HG03558 (cell line): ENCODE results near the gene PGS1.

Source experiments
- ATAC-seq: cut with Tn5 transposase; IDR thresholded peaks from one replicate; pipeline ENCODE4 v1.9.1; 2021; ENCODE audit warnings: moderate number of reproducible peaks; ENCODE audit not compliant: unreplicated experiment; ENCODE audit errors: extremely low read depth

Gene PGS1

DNA sequence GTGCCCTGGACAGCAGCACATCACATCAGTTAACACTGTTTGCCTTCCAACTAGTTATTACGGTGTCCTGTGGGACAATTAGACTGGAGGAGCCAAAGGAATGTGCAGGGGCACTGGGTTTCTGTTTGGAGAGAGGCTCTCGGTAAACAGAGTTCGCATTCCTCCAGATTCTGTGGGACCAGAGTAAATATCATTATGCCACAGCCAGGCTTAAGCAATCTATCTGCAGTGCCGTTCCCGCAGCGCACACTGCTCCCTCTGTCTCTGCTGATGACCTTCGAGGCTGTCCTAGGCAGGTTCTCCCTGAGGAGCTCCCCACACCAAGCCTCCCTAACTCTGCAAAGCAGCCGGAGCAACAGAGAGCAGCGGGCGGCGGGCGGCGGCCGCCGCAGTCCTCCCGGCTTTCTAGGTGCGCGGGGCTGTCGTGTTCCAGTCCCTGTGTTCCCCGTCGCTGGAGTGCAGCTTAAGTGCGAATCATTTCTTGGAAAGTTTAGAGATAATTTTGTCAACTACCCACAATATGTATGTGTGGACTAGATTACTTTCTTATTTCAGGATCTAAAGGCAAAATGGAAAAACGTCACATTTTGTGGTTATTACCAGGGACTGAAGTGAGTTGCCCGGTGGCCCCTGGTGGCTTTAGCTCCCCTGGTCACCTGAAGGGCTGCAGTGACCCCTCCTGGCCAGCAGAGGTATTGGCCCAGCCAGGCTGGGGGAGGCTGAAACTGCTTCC lies 43.3 kb downstream of the PGS1 start:
- ATAC-seq: no peak

DNA sequence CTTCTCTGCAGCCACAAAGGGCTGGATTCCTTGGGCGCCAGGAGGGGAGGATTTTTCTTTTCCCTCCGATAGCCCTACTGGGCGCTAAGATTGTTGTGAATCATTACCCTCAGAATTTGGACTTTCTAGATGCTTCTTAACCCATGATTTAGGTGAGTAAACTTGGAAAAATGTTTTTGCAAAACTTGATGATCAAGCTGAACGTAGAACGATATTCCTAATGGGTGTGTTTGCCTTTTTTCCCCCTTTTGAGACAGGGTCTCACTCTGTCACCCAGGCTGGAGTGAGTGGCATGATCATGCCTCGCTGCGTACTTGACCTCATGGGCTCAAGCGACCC lies 43.8 kb downstream of the PGS1 start:
- ATAC-seq: no peak

DNA sequence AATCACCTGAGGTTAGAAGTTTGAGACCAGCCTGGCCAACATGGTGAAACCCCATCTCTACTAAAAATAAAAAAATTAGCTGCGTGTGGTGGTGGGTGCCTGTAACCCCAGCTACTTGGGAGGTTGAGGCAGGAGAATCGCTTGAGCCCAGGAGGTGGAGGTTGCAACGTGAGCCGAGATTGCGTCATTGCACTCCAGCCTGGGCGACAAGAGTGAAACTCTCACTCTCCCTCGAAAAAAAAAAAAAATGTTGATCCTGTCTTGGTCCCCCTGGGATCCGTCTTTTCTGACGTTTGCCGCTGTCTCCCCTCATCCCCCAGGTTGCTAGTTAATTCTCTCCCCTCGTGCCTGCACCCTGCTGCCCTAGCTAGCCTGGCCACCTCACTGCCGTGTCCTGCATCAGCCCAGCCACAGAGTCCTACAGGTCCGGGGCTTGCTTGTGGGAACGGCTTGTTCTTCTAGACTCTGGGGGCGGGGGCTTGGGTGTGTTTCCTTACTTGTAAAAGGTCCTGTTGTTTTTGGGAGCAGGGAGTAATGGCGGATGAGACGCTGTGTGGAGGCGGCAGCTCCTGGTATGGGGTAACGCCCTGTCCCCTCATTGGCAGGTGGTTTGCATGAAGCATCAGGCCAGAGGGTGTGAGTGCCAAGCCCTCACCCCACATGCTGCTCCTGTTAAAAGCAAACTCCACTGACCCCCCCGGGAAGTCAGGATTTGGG lies 44.6 kb downstream of the PGS1 start:
- no peak for ATAC-seq

DNA sequence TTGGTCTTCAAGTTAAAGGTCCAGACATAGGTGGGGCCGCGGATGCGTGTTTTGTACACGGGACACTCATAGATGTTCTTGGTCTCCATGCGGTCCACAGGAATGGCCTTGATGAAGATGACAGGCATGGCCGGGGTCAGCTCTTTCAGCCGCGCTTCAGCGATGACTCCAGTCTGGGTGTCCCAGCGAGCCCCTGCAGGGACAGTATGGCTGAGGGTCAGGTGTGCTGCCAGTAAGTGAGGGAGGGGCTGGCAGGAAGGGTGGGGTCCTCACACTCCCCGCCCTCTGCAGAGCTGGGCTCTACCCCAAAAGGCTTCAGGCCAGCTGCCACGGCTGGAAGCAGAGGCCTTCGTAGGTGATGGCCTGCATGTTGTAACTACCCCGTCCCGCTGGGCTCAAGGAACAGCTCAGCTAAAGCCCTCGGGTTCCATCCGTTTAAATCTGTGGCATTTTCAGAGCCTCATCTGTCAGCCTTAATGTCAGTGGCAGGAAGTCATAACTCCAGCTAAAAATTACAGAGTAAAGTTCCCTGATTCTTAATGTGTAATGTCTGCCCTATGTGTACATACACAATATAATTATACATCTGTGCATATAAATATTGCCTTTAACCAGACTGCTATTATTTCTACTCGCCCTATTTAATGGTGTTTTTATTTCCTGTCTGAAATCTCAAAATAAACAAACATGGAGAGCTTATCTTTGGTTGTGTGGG lies 45.7 kb downstream of the PGS1 start:
- ATAC-seq: no peak

DNA sequence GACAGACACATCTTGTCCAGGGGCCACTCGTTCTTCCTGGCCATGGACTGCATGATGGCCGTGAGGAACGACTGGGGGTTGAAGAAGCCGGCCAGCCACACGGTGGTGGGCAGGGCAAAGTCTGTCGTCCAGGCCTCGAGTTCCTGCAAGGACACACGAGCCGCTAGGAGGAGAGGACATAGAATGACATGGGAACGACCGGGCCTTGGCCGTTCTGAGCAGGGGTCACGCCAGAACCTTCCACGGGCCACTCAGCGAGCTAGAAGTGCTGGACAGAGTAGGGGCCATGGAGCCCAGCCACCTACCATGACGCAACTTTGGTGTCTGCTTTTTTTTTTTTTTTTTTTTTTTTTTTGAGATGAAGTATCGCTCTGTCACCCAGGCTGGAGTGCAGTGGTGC lies 47.0 kb downstream of the PGS1 start:
- ATAC-seq: no peak

DNA sequence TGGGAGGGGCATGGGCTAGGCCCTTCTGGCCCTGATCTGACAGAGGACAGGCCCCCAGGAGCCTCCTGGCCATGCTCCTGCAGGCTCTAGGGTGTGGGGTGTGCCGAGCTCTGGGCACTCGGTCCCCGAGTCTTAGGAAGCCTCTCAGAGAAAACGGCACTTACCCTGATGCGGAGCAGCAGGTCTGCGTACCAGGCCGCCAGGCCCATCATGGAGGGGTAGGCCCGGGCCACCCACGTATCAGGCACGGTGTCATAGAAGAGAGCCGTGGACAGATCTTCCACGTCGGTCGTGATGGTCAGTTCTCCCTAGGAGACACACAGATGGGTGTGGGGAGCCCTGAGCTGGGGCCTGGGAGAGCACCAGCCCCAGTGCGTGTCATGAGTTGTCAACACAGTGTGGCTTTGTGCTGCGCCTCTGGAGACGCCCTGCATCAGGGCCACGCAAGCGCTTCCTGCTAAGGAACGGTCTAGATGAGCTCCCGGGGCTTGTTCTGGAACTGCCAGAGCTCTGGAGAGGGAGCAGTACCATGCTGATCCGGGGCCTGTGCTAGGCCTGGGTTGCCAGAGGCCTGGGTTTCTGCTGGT lies 47.9 kb downstream of the PGS1 start:
- no peak for ATAC-seq

DNA sequence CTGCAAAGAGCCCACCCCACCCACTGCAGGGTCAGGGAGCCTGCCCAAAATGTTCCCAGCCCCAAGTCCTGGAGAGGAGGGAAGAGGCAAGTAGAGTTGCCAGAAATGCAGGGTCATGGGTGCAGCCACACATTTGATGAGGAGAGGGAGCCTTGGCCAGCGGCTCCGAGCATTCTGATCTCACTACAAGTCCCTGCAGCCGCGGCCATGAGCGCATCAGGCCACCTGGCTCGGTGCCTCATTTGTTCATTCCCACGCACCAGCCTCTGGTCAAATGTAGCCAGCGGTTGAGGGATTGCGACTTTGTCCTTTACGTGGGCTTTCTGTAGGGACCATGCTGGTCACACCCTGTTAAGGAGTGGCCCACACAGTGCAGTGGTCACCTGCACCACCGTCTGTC lies 48.7 kb downstream of the PGS1 start:
- no peak for ATAC-seq

DNA sequence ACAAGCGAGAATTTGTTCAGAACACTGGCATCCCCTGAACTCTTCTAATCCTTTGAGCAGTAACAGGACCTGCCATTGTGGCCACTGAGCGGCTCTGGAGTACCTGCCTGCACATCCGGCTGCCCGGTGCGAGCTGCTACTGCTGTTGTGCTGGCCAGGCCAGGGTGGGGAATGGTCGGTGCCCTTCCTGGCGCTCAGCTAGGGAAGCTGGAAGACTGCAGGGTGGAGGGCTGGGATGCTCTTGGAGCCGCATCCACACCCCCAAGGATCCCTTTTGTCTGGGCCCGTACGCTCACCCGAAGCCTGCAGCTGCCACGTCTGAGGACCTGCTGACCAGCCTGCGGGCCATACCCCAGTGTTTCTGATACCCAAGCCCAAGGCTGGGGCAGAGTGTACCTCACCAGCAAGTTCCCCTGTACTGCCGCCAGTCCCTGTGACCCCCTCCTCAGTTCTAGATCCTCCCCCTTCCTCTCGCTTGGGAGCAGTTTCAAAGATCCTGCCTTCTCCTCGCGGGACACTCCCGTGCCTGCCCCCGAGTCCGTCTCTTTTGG lies 49.7 kb downstream of the PGS1 start:
- ATAC-seq: no peak

DNA sequence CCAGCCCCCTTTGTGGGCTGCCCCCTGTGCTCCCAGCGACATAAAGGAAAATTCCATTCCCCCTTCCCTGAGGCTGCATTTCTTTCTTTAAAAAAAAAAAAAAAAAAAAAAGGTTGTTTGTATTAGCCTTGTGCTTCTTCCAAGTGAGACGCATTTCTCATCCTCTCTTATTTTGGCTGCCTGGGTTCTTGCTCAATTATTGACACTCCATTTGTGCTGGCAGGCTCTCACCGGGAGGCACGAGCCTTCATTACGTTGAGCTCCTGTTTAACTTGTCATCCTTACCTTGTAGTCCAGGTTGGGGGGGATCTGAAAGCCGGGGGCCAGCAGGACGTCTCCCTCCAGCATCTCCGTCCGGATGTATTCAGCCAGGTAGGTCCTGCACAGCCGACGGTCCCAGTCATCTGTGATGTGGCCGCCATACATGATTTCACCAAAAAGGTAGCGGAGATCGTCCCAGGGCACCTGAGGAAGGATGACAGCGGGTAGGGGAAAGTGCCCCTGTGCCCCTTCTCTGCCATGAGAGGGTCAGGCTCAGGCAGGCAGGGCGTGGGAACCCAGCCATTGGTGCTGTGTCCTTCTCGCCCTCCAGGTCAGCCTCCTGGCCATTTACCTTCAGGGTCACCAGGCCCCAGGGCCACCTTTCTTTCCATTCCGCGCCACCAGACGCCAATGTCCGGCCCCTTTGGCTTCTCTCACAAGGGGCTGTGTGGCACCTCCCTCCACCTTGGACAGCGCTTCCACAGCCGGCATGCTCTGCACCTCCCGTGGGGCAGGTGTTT lies 50.6 kb downstream of the PGS1 start:
- no peak for ATAC-seq

DNA sequence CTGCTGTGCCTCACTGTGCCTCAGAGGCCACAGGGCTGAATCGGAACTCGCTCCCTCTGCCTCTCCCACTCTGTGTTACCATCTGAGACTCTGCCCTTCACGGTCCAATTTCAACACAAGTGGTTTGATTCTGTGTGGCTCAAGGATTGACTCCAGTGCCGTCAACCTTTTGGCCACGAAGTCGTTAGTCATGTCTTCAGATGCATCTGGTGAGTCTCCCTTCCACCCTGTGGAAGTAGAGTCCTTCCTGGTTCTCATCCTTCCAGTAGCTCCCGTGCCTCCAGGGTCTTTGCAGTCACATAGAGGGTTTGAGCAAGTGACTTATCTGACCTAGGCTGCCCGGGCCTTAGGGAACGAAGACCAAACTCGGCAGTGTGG lies 51.2 kb downstream of the PGS1 start:
- no peak for ATAC-seq

DNA sequence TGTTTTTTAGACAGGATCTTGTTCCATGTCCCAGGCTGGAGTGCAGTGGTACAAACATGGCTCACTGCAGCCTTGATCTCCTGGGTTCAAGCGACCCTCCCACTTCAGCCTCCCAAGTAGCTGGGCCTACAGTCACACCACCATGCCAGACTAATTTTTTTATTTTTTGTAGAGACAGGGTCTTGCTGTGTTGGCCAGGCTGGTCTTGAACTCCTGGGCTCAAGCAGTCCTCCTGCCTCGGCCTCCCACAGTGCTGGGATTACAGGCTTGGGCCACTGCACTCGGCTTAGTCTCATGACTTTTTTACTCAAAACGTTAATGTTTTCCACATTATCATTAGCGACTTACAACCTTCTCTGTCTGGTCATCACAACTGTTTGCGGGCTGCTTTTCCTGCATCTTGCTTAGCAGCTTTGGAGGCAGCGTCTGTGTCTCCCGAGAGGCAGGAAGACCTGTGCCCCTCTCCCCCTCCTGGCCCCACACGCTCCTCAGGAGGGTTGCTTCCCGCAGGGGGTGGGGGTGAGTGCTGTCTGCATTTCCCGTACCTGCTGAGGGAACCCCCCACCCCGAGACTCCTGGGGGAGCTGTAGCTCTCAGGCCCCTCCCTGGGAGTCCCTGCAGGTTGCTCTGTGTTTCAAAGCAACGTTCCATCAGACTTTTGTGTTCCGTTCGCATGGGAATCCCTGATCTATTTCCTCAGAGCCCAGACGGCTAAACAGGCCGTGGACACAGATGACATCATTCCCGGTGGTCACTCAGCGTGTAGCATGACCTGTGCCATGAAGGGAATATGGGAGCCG lies 52.6 kb downstream of the PGS1 start:
- no peak for ATAC-seq

DNA sequence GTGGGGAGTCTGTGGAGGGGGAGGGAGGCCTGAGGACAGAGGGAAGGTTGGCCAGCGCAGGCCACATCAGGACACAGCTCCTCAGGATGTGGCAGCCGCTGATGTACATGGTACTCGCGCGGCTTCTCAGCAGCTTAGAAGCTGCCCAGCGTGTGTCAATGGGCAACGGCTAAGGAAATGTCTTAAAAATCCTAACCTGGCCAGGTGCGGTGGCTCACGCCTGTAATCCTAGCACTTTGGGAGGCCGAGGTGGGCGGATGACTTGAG lies 53.2 kb downstream of the PGS1 start:
- no peak for ATAC-seq

DNA sequence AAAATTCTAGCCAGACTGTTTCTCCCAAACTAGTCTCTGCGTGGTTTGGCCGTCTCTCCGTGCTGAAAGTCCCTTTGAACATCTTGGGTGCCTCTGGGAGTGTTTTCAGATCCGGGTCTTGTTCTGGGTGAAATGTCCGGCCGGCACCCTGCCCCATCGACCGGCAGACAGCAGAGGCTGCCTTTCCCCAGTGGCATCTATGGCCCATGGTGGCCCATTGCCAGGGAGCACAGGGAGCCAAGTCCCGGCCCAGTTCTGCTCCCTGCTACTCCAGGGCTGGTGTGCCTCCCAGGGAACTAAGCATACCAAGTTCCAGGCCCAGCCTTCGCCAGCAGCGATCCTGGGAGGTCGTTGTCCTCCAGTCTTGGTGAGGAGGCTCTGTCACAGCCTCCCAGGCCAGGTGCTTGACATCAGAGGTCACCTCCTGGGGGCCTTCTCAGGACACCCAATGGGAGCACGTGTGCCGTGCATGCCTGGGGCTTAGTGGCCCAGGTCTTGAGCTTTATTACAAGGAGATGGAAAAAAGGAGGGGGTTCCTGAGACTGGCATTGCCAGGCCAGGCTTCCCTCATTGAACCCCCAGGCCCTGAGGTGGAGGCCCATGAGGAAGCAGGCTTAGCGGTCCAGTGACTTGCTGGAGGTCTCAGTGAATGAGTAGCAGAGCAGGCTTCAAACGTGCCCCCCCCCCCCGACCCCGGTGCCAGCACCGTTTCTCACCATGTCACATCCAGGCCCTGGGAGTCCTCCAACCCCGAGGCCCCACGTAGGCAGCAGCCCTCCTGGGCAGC lies 54.0 kb downstream of the PGS1 start:
- no peak for ATAC-seq

DNA sequence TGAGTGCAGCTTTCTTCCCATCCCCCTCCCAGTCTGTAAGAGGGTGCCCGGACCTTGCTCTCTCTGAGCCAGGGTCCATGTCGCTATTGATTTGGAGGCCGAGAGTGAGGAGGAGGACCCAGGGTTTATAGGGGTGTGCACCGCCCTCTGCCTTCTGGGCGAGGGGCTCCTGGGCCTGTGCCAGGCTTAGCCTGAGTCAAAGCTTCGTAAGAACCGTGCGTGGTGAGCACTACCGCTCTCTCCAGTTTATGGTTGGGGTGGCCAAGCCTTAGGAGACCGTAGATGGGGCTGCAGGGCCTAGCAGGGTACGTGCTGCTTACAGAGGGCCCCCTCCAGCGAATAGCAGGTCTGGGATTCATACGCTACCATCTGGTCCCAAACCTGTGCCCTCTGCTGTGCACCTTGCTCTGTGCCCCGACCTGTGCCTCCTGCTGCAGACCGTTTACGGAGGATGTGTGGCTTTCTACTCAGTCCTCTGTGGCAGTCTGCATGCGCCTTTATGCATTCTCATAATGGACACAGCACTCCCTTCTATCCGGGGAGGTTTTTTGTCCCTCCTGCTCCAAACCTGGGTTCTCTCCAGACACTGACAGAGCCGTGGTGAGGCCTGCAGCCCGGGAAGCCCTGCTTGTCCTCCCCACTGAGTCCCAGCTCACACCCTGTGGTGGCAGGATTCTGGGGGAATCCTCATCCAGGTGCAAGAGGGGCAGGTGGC lies 54.7 kb downstream of the PGS1 start:
- no peak for ATAC-seq

DNA sequence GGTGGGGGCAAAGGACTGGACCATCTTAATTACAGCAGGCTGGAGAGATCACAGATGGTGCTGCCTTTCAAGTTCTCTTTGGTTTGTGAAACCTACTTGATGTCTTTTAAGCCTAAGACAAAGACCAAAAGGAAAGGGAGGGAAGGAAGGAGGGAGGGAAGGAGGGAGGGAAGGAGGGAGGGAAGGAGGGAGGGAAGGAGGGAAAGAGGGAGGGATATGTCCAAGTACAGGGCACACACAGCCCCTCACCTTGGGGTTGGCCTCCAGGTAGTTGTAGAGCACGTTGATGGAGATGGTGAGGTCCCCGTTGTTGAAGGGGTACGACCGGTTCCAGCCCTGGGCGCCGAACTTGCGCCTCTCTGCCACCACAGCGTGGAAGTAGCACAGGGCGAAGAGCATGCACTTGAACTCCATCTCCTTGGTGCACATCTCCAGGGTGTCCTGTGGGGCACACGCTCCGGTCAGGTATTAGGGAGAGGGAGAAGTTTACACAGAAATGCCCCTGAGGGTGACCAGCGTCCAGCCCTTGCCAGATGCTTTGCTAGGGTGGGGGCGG lies 55.4 kb downstream of the PGS1 start:
- no peak for ATAC-seq

DNA sequence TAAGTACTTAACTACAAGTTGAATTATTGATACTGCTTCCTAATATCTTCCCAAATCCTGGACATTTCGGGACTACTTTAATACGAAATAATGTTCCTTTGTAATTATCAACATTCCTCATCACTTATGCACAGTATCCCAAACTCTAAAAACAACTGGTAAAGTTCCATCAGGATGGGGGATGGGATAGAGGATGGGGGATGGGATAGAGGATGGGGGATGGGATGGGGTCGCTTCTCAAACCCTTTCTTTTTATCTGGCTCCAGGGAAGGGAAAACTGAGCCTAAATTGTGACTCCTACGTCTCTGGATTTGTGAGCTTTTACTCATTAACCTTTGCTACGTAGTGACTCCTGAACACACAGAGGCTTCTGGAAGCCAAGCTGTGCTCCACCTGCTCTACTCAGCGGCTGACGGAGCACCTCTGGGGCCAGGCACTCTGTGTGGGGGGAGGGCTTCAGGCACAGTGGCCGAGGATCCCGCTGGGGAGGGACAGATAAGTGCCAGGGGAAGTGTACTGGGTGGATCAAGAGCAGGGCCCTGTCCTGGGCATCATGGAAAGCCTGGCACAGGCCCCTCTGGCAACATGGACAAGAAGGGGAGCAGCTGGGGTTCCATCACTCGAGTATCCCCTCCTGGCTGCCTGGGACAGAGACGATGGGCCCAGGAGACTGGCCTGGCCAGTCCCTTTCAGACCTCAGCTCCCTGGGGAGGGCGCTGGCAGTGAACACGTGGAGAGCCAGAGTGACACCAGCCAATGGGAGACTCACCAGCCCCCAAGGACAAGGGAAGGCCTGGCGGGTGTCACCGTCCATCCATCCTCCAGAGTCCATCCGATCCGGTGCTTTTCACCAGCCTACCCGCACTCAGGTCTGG lies 56.2 kb downstream of the PGS1 start:
- ATAC-seq: no peak
